ENCODE results near the gene MCUB.

MCUB gene

DNA sequence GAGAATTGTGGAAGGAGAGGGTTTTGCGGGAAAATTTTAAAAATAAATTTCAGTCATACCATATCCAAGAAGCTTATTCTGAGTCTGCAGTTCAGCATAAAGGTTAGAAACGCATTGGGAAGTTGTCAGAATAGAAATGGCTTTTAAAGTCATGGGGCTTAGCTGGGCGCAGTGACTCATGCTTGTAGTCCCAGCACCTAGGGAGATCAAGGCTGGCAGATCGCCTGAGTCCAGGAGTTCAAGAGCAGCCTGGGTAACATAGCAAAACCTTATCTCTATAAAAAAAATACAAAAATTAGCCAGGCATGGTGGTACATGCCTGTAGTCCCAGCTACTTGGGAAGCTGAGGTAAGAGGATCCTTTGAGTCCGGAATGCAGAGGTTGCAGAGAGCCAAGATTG lies 173.7 kb downstream of the MCUB start:
- Histone ChIP-seq H3K36me3 (ENCODE audit: control insufficient read depth in 2 of 2, insufficient read depth in 2 of 2, low read length in 2 of 2) (no peaks in the 10 kb centered on the region), H3K9me3 (ENCODE audit: control insufficient read depth in 2 of 2, low read length in 2 of 2) (no peaks in the 10 kb centered on the region), H3K4me1 (ENCODE audit: control insufficient read depth in 2 of 2, insufficient read depth in 2 of 2, low read length in 2 of 2) (no peaks in the 10 kb centered on the region), H3K4me3 (ENCODE audit: low read length in 2 of 2) (no peak overlapping the region), H3K27ac (ENCODE audit: low read depth in 2 of 2, low read length in 2 of 2) (no peak overlapping the region), H3K27me3 (ENCODE audit: control insufficient read depth in 2 of 2, insufficient read depth in 2 of 2, low read length in 2 of 2) (no peaks in the 10 kb centered on the region), H3K9ac (ENCODE audit: low read depth in 1 of 2, low read length in 2 of 2) (no peak overlapping the region)

DNA sequence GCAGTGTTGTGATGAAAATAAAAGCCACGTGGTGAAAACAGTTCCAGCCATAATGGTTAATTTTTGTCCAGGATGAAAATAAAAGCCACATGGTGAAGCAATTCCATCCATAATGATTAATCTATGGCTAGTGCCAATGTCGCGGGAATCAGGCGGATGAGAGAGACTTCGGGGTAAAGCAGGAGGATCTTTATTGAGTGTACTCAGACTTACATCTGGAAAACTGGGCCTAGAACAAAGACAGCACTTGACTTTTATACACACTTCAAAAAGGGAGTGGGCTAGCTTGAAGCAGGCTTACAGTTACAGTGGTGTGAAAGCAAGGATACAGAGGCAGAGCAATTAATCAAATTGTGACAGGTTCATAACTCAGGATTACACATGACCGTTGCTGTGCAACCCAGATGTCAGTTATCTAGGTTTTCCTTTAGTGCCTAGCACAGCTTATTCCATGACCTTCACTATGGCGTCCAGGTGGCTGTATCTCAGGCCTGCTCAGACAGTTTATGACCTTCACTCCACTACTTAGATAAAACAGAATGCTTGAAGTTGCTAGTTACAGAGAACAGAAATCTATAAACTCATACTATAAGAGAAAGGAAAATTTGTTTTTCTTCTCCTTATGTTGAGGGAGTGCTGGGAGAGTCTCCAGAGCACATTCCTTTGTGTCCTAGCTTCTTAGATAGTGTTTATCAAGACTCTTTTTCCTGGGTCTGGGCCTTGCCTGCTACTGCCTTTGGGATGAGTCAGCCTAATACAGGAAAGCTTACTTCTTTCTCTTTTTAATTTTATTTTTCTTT lies 175.7 kb downstream of the MCUB start:
- Histone ChIP-seq H3K9ac (ENCODE audit: low read depth in 1 of 2, low read length in 2 of 2) (no peak overlapping the region), H3K9me3 (ENCODE audit: control insufficient read depth in 2 of 2, low read length in 2 of 2) (no peaks in the 10 kb centered on the region), H3K27ac (ENCODE audit: low read depth in 2 of 2, low read length in 2 of 2) (peak overlapping the region in 1 of 2 donors; percentile 16), H3K4me1 (ENCODE audit: control insufficient read depth in 2 of 2, insufficient read depth in 2 of 2, low read length in 2 of 2) (no peaks in the 10 kb centered on the region), H3K4me3 (ENCODE audit: low read length in 2 of 2) (no peak overlapping the region), H3K27me3 (ENCODE audit: control insufficient read depth in 2 of 2, insufficient read depth in 2 of 2, low read length in 2 of 2) (no peaks in the 10 kb centered on the region), H3K36me3 (ENCODE audit: control insufficient read depth in 2 of 2, insufficient read depth in 2 of 2, low read length in 2 of 2) (no peaks in the 10 kb centered on the region)

Data from mucosa of rectum (tissue), 2 donors.